Activated CD8-positive, alpha-beta T cell treated with anti-CD3 and anti-CD28 coated beads, Interleukin-2, amount 10 ng/mL, durations not matched to agents 7 days and 5 days (primary cell): ENCODE data around the gene PNO1. TPM values are rescaled to one million over a fixed set of nuclear protein-coding genes. Genes with fewer than 3 reads are reported as not detected.
"Not testable (repeated sequence)": the region's sequence is repeated elsewhere in the genome, so short reads cannot be mapped to it uniquely, and the experiment has no call there.

Experiments used
- ATAC-seq: fragments of 150-1000 bp; cut with Tn5 transposase; one replicate; pipeline ENCODE4 v1.10.0; 2021; ENCODE audit warnings: moderate library complexity
- CTCF ChIA-PET: fragments of 350-600 bp; sonication (Branson Sonifier 250); formaldehyde crosslinking; loops from one replicate; lab custom pipeline; 2021; ENCODE audit warnings: antibody characterized with exemption; lab: Charles Lee
- POLR2A ChIA-PET: fragments of 350-600 bp; sonication (Branson Sonifier 250); formaldehyde crosslinking; loops from one replicate; lab custom pipeline; 2021; ENCODE audit warnings: antibody characterized with exemption; lab: Charles Lee
- DNase-seq: peaks from one replicate; pipeline ENCODE4 v3.0.0-alpha.2; 2020
- H3K27ac Mint-ChIP-seq: one replicate; pipeline ENCODE4 v1.8.0; 2021; ENCODE audit warnings: mild to moderate bottlenecking, mixed read lengths
- H3K27me3 Mint-ChIP-seq: one replicate; pipeline ENCODE4 v1.8.0; 2021; ENCODE audit warnings: low read depth, mixed read lengths
- H3K36me3 Mint-ChIP-seq: one replicate; pipeline ENCODE4 v1.8.0; 2021; ENCODE audit warnings: low read depth, mixed read lengths
- H3K4me1 Mint-ChIP-seq: one replicate; pipeline ENCODE4 v1.8.0; 2021; ENCODE audit warnings: low read depth, mixed read lengths
- H3K4me3 Mint-ChIP-seq: one replicate; pipeline ENCODE4 v1.8.0; 2021; ENCODE audit warnings: mild to moderate bottlenecking, mixed read lengths
- H3K9me3 Mint-ChIP-seq: one replicate; pipeline ENCODE4 v1.8.0; 2022; ENCODE audit warnings: mixed read lengths; ENCODE audit not compliant: insufficient read depth
- total RNA-seq, 2 experiments: library from RNA; stranded (reverse); gene quantifications; one replicate each; pipeline ENCODE4 v1.2.3, GENCODE V29; 2021

PNO1 gene
- 10 to 100 TPM; 12.3 to 13.3 TPM for total RNA-seq

DNA sequence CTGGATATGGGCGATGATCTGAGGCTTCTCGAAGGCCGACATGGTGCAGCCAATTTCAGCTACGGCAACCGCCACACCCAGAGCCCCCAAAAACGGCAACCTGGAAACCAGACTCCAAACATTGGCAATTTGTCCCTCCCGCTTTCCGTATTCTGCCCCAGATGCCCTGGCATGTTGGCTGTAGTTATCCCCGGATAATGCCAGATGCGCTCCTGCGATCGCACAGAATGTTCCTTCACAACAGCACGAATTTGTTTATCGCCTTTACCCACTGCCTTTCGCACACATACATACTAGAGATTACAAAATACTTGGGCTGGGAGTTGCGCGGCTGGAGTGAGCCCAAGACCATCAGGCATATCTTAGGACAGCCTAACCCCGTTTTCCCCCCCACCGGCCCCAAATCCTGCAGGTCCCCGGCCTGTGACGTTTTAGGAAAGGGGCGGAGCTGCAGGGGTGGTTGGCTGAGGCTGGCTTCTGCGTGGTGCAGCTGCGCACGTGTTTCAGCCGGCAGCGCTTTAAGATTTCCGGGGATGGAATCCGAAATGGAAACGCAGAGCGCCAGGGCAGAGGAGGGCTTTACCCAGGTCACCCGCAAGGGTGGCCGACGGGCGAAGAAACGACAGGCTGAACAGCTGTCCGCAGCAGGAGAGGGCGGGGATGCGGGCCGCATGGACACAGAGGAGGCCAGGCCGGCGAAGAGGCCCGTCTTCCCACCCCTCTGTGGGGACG, at the start of gene PNO1:
TSS of gene PNO1 (plus strand) at position 487 of the 732 bp plus-strand sequence. CDS start at position 534, 47 bp downstream.
- CTCF ChIA-PET, result interaction anchor here (1.0 to 2.5 kb wide), 8 partner anchors 12 to 68 kb away, joined by 3 to 9 read pairs (median 6); no protein-coding TSS in a partner anchor
- Mint-ChIP-seq H3K4me3 (peak within 1 kb of the TSS; percentile 95), H3K27me3 (no peaks in the 10 kb centered on the region), H3K36me3 (peaks cover 27% of the 10 kb centered on the region), H3K4me1 (peaks cover 37% of the 10 kb centered on the region), H3K27ac (peak within 1 kb of the TSS; percentile 99), H3K9me3 (no peaks in the 10 kb centered on the region)
- peak; percentile 93 for ATAC-seq
- POLR2A ChIA-PET, result interaction anchor here (1.0 to 2.8 kb wide), 7 partner anchors 9 to 95 kb away, joined by 3 to 11 read pairs (median 7); partner anchors contain the start of gene C1D
- DNase-seq, result peak; percentile 97

DNA sequence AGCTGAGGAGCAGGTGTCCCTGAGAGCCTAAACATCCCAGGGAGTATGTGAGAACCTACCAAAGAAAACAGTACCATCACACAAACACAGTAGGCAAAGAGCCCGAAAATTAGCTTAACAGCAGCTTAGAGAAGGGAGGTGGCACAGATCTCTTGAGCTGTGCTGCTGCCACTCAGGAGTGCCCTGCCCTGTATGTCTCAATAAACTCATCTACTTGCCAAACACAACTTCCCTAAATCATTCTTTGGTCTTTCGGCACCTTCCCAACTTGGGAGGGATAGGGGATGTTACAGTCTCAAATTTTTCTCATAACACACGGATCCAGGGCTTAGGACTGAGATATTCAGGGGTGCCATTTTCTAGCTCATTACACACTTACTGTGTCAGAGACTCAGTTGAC, 49.6 kb upstream of the PNO1 start:
- H3K27ac Mint-ChIP-seq, result no peak overlapping the region
- no peaks in the 10 kb centered on the region for H3K36me3 Mint-ChIP-seq
- no peaks in the 10 kb centered on the region for H3K4me1 Mint-ChIP-seq
- ChIA-PET CTCF (interaction anchor here (0.8 to 1.1 kb wide), 2 partner anchors 78 to 184 kb away, joined by 3 read pairs; no protein-coding TSS in a partner anchor), POLR2A (no interaction called here)
- DNase-seq (no peak), ATAC-seq (no peak)
- peaks cover 18% of the 10 kb centered on the region for H3K9me3 Mint-ChIP-seq
- no peak overlapping the region for H3K4me3 Mint-ChIP-seq
- H3K27me3 Mint-ChIP-seq, result no peaks in the 10 kb centered on the region

DNA sequence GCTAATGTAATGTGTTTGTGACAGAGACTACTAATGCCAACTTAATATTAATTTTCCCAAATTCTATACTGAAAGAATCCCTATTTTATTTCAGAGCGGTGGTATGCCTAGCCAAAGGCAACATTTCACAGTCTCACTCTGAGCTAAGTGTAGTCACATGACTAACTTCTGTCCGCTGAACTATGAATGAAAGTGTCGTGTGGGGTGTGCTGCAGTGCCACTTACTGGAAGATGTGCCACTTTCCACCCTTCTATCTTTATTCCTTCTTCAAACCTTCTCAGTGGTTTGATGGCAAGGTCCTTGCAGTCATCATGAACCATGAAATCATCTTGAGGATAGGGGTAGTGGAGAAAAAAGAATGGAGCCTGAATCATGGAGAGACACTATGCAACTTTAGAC, 47.6 kb upstream of the PNO1 start:
- ATAC-seq (no peak), DNase-seq (no peak)
- H3K36me3 Mint-ChIP-seq, result no peaks in the 10 kb centered on the region
- no peak overlapping the region for H3K27ac Mint-ChIP-seq
- ChIA-PET CTCF (no interaction called here), POLR2A (no interaction called here)
- H3K4me1 Mint-ChIP-seq, result no peaks in the 10 kb centered on the region
- H3K4me3 Mint-ChIP-seq, result no peak overlapping the region
- no peaks in the 10 kb centered on the region for H3K27me3 Mint-ChIP-seq
- peaks cover 14% of the 10 kb centered on the region for H3K9me3 Mint-ChIP-seq

DNA sequence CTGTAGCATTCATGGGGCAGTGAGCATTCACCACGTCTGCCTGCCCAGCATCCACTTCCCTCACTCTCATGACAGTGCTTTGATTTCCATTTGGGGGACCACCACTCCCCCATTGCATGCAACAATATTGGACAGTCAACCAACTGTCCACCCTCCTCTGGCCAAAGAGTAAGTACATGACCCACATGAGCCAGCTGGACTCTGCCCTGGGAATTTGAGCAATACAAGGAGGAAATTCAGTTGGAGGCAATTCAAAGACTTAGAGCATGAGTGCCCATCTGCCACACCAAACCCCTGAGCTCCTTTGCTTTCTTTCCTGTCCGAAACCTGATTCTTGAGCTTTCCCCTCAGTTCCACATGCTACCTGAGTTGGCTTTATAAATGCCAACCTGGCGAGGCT, 41.7 kb upstream of the PNO1 start:
- no peaks in the 10 kb centered on the region for H3K27me3 Mint-ChIP-seq
- no peak overlapping the region for H3K27ac Mint-ChIP-seq
- no peaks in the 10 kb centered on the region for H3K36me3 Mint-ChIP-seq
- no peak for DNase-seq
- no peak for ATAC-seq
- POLR2A ChIA-PET, result no interaction called here
- H3K9me3 Mint-ChIP-seq, result no peaks in the 10 kb centered on the region
- no peak overlapping the region for H3K4me3 Mint-ChIP-seq
- H3K4me1 Mint-ChIP-seq, result no peaks in the 10 kb centered on the region
- CTCF ChIA-PET, result interaction anchor here (1.0 kb wide), 1 partner anchor 53 kb away, joined by 3 read pairs; the partner anchor contains the start of gene C1D

DNA sequence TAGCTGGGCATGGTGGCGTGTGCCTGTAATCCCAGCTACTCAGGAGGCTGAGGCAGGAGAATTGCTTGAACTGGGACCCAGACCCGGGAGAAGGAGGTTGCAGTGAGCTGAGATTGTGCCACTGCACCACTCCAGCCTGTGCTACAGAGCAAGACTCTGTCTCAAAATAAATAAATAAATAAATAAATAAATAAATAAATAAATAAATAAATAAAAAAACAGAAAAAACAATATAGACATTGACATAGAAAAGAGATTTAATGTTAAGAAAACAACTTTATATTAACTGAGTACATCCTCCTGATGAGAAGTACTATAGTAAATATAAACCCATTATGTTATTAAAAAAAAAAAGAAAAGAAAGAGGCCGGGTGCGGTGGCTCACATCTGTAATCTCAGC, 39.8 kb upstream of the PNO1 start:
- H3K27me3 Mint-ChIP-seq, H3K4me1 Mint-ChIP-seq, H3K36me3 Mint-ChIP-seq, H3K27ac Mint-ChIP-seq, H3K9me3 Mint-ChIP-seq, DNase-seq, POLR2A ChIA-PET, ATAC-seq, H3K4me3 Mint-ChIP-seq: not testable (repeated sequence)
- CTCF ChIA-PET, result interaction anchor here (0.6 kb wide), 1 partner anchor 218 kb away, joined by 3 read pairs; no protein-coding TSS in a partner anchor

DNA sequence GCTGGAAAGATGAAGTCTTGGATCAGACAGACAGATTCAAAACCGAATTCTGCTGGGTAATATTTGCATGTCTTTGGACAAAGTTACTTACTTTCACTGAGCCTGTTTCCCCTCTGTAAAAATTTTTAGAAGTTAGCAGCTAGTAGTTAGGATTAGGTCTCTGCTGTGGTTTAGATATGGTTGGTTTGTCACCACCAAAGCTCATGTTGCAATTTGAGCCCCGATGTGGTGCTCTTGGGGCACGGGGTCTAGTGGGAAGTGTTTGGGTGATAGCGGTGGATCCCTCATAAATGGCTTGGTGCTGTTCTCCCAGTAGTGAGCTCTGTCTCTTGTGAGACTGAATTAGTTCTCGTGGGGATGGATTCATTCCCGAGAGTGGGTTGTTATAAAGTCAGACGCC, 38.9 kb upstream of the PNO1 start:
- Mint-ChIP-seq H3K9me3 (no peaks in the 10 kb centered on the region), H3K4me1 (peaks cover 3% of the 10 kb centered on the region), H3K36me3 (no peaks in the 10 kb centered on the region), H3K27ac (no peak overlapping the region), H3K27me3 (no peaks in the 10 kb centered on the region), H3K4me3 (no peak overlapping the region)
- DNase-seq (no peak), ATAC-seq (no peak)
- ChIA-PET POLR2A (no interaction called here), CTCF (interaction anchor here (0.8 kb wide), 3 partner anchors 34 to 168 kb away, joined by 3 read pairs; no protein-coding TSS in a partner anchor)

DNA sequence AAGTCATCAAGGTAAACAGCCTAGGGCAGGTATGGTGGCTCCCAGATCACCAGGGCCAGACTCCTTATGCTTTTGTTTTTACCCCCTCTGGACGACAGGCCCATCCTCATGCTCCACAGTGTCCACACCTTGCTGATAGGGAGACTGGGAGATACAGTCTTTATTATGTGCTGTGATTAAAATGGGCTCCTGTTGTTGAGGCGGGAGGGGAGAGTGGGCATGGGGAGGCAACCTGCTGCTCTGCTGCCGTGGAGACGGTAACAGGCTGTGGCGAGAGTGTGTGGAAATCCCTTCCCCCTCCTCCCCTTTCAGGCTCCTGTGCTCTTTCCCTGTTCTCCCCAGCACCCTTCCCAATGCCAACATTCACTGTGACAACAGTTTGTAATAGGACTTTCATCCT, 38.2 kb upstream of the PNO1 start:
- H3K4me3 Mint-ChIP-seq, result no peak overlapping the region
- no peak overlapping the region for H3K27ac Mint-ChIP-seq
- H3K36me3 Mint-ChIP-seq, result no peaks in the 10 kb centered on the region
- ChIA-PET CTCF (interaction anchor here (1.3 to 5.9 kb wide), 2 partner anchors 11 to 165 kb away, joined by 3 to 78 read pairs; no protein-coding TSS in a partner anchor), POLR2A (no interaction called here)
- no peak for ATAC-seq
- H3K27me3 Mint-ChIP-seq, result no peaks in the 10 kb centered on the region
- H3K9me3 Mint-ChIP-seq, result no peaks in the 10 kb centered on the region
- DNase-seq, result no peak
- H3K4me1 Mint-ChIP-seq, result peaks cover 3% of the 10 kb centered on the region

DNA sequence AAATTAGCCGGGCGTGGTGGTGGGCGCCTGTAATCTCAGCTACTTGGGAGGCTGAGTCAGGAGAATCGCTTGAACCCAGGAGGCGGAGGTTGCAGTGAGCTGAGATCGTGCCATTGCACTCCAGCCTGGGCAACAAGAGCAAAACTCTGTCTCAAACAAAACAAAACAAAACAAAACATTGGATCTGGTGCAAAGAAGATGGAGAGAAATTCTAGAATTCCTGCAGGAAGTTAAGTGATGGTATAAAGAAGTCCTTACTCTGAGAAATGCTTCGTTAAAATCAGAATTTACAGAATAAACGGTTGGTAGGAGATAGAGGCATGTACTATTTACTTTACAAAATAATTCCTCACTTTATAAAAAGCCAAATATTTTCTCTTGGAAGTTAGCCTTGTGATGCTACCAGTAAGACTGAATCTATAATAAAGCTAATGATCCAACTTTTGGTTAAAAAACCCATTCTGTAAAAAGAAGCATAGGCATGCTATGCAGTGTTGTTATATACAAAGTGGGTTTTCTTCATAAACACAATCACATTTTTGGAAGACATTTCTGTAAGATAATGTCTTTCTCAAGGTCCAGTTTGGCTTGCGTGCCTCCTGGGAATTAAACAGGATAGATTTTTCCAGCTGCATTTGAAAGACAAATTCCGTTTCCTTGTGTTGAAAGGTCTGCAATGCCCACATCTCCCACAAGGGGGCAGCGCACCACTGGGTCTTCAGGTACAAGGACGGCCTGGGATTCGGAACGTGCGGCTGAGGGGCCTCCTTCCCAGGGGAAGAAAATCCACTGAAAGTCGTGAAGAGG, 35.6 kb upstream of the PNO1 start:
- Mint-ChIP-seq H3K27me3 (no peaks in the 10 kb centered on the region), H3K4me1 (peaks cover 3% of the 10 kb centered on the region), H3K9me3 (no peaks in the 10 kb centered on the region), H3K27ac (no peak overlapping the region), H3K4me3 (no peak overlapping the region), H3K36me3 (no peaks in the 10 kb centered on the region)
- ChIA-PET POLR2A (no interaction called here), CTCF (interaction anchor here (0.6 to 5.9 kb wide), 53 partner anchors 9 to 341 kb away, joined by 3 to 78 read pairs (median 4); no protein-coding TSS in a partner anchor)
- ATAC-seq (peak; percentile 51), DNase-seq (peak; percentile 82)

DNA sequence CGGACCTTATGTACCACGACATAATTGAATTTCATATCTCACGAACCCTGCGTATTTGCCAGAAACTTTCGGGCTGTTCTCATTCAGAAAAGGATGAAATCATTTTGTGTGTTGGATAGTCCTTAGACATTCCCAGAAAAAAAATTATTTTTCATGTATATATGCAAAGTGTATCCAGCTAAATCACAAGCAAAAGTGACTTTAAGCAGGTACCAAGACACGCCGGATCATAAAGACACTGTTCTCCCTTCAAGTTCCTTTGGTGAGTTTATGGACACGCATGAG, 35.1 kb upstream of the PNO1 start:
- H3K27ac Mint-ChIP-seq, result no peak overlapping the region
- no peaks in the 10 kb centered on the region for H3K9me3 Mint-ChIP-seq
- DNase-seq, result no peak
- POLR2A ChIA-PET, result no interaction called here
- no peak overlapping the region for H3K4me3 Mint-ChIP-seq
- peaks cover 3% of the 10 kb centered on the region for H3K4me1 Mint-ChIP-seq
- CTCF ChIA-PET, result interaction anchor here (0.8 to 5.9 kb wide), 44 partner anchors 10 to 341 kb away, joined by 3 to 78 read pairs (median 5); partner anchors contain the start of gene PNO1
- H3K27me3 Mint-ChIP-seq, result no peaks in the 10 kb centered on the region
- no peaks in the 10 kb centered on the region for H3K36me3 Mint-ChIP-seq
- no peak for ATAC-seq

DNA sequence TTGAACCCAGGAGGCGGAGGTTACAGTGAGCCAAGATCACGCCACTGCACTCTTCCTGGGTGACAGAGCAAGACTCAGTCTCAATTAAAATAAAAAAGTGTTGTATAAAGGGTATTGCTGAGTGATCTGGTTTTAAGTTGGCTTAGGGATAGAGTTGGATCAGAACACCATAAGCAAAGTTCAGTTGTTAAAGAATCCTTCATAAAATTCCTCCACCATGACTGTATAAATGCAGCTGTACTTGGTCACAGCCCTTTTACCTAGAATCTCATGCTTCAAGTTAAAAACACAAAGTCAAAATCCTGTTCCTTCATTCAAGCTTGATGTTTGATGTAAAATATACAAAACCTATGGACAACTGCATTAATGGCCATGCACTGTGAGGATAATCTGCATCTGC, 33.4 kb upstream of the PNO1 start:
- ATAC-seq (no peak), DNase-seq (no peak)
- no peaks in the 10 kb centered on the region for H3K9me3 Mint-ChIP-seq
- no peaks in the 10 kb centered on the region for H3K36me3 Mint-ChIP-seq
- H3K27ac Mint-ChIP-seq, result no peak overlapping the region
- H3K4me3 Mint-ChIP-seq, result no peak overlapping the region
- no peaks in the 10 kb centered on the region for H3K27me3 Mint-ChIP-seq
- ChIA-PET CTCF (interaction anchor here (1.2 to 5.9 kb wide), 4 partner anchors 33 to 160 kb away, joined by 3 to 78 read pairs (median 6); partner anchors contain the start of genes C1D and PNO1), POLR2A (no interaction called here)
- H3K4me1 Mint-ChIP-seq, result peaks cover 3% of the 10 kb centered on the region

DNA sequence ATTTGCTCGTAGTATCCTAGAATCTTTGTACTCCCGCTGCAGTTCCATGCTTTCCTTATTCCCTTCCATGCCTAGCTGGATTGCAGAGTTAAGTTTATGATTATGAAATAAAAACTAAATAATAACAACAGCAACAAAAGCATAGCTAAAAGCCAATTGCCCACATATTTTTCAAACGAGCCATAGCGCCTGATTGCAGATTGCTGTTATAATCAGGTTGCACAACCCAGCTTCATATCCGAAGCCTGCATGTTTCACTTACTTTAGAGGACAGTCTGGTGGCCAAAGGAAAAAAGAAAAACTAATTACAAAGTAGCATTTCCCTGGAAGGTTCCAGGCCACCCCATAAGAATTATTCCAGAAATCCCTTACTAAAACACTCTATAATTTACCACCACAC, 31.9 kb upstream of the PNO1 start:
- no peak overlapping the region for H3K4me3 Mint-ChIP-seq
- peaks cover 2% of the 10 kb centered on the region for H3K36me3 Mint-ChIP-seq
- no peak for DNase-seq
- H3K4me1 Mint-ChIP-seq, result peaks cover 3% of the 10 kb centered on the region
- ATAC-seq, result no peak
- H3K27ac Mint-ChIP-seq, result no peak overlapping the region
- H3K27me3 Mint-ChIP-seq, result no peaks in the 10 kb centered on the region
- POLR2A ChIA-PET, result no interaction called here
- H3K9me3 Mint-ChIP-seq, result no peaks in the 10 kb centered on the region
- CTCF ChIA-PET, result interaction anchor here (1.3 kb wide), 1 partner anchor 60 kb away, joined by 3 read pairs; no protein-coding TSS in a partner anchor
